Caco-2 (cell line): ENCODE results near the gene PAFAH1B2. TPM values are rescaled to one million over a fixed set of nuclear protein-coding genes. Genes with fewer than 3 reads are reported as not detected.
"Not testable (repeated sequence)": the region's sequence is repeated elsewhere in the genome, so short reads cannot be mapped to it uniquely, and the experiment has no call there.

Experiments
- BruUV-seq: library from RNA; stranded (reverse); fragments of 400-500 nt; replicated peaks from 2 replicates; lab custom pipeline; 2021; lab: Mats Ljungman, UMichigan
- CTCF ChIA-PET: fragments of 300-600 bp; sonication (Branson Sonifier 250); formaldehyde crosslinking; loops from one replicate; lab custom pipeline; 2022; ENCODE audit warnings: antibody characterized with exemption; lab: Charles Lee
- POLR2A ChIA-PET: fragments of 300-600 bp; sonication (Branson Sonifier 250); formaldehyde crosslinking; loops from one replicate; lab custom pipeline; 2022; ENCODE audit warnings: antibody characterized with exemption; lab: Charles Lee
- DNase-seq, 2 experiments: peaks; one replicate each; pipeline versions ENCODE4 v3.0.0 to v3.0.0-alpha.2; 2020 to 2022
- H3K27me3 ChIP-seq: replicated peaks from 2 replicates; pipeline ENCODE4 v1.6.0; 2011; ENCODE audit warnings: low read length; ENCODE audit not compliant: control insufficient read depth, insufficient read depth
- H3K36me3 ChIP-seq: 2 replicates; pipeline ENCODE4 v1.5.1; 2011; ENCODE audit warnings: low read length; ENCODE audit not compliant: control insufficient read depth, insufficient read depth
- H3K4me1 ChIP-seq: fragments of 250-450 bp; sonication (Bioruptor Pico); 2 replicates; pipeline ENCODE4 v1.5.1; 2020; ENCODE audit warnings: mild to moderate bottlenecking
- H3K4me3 ChIP-seq: 2 replicates; pipeline ENCODE4 v1.5.1; 2011; ENCODE audit warnings: low read depth, mild to moderate bottlenecking, control low read depth, low read length
- H3K9me3 ChIP-seq: fragments of 250-450 bp; sonication (Bioruptor Pico); 2 replicates; pipeline ENCODE4 v1.5.1; 2020; ENCODE audit warnings: mild to moderate bottlenecking, moderate library complexity
- H3K27ac Mint-ChIP-seq: one replicate; pipeline ENCODE4 v1.8.0; 2022; ENCODE audit warnings: mixed read lengths; ENCODE audit not compliant: unreplicated experiment
- H3K27me3 Mint-ChIP-seq: one replicate; pipeline ENCODE4 v1.8.0; 2022; ENCODE audit warnings: mixed read lengths; ENCODE audit not compliant: insufficient read depth, unreplicated experiment
- H3K36me3 Mint-ChIP-seq: one replicate; pipeline ENCODE4 v1.8.0; 2022; ENCODE audit warnings: mild to moderate bottlenecking, mixed read lengths; ENCODE audit not compliant: insufficient read depth, unreplicated experiment
- H3K4me1 Mint-ChIP-seq: one replicate; pipeline ENCODE4 v1.8.0; 2022; ENCODE audit warnings: low read depth, mixed read lengths; ENCODE audit not compliant: unreplicated experiment
- H3K4me3 Mint-ChIP-seq: one replicate; pipeline ENCODE4 v1.8.0; 2022; ENCODE audit warnings: mild to moderate bottlenecking, moderate library complexity, mixed read lengths; ENCODE audit not compliant: unreplicated experiment
- H3K9me3 Mint-ChIP-seq: one replicate; pipeline ENCODE4 v1.8.0; 2022; ENCODE audit warnings: mixed read lengths; ENCODE audit not compliant: unreplicated experiment
- intact Hi-C: fragments of 100-400 bp; cut with micrococcal nuclease; formaldehyde crosslinking; loops from one replicate; pipeline ENCODE4 v1.10.0; 2022; ENCODE audit not compliant: unreplicated experiment
- total RNA-seq: library from RNA; stranded (reverse); gene quantifications from 2 replicates; pipeline ENCODE4 v1.2.3, GENCODE V29; 2022
- TF ChIP-seq, protein P1 (sequence below), 2 experiments: fragments of 200-600 bp in 1 of 2; IDR thresholded peaks; 1 replicate in 1 of 2; 2 replicates in 1 of 2; pipeline versions ENCODE4 v1.5.1 to v1.8.0; 2011 to 2022; ENCODE audit warnings: antibody characterized with exemption in 1 of 2, control low read depth in 1 of 2, inconsistent platforms in 1 of 2, low read depth in 1 of 2, low read length in 1 of 2, mild to moderate bottlenecking in 1 of 2, moderate library complexity in 1 of 2; ENCODE audit not compliant: insufficient read depth in 1 of 2, severe bottlenecking in 1 of 2, unreplicated experiment in 1 of 2

The PAFAH1B2 gene
- total RNA-seq, 1 experiment from 2014 or later, result 167 TPM

DNA sequence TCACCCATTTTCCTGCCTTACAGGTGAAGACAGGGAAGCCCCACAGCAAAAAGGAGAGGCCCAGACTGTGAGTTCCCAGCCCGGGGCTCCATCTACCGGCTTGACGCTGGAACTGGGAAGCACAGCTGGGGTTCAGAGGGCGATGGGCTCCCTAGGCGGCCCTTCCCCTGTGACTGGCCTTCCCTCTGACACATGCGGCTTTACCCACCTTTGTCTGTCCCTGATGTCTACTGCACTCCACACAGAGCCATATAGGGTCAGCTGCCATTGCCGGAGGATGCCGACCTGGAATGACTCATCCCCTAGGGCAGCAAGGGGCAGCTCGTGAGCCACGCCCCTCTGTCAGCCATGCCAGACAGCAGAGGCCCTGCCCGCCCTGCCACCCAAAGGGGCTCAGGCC lies 62.8 kb downstream of the PAFAH1B2 start:
- H3K36me3 Mint-ChIP-seq, result peaks cover 67% of the 10 kb centered on the region
- H3K4me1 ChIP-seq, H3K4me3 ChIP-seq, H3K9me3 Mint-ChIP-seq, CTCF ChIA-PET, intact Hi-C loops, DNase-seq, BruUV-seq, H3K27ac Mint-ChIP-seq, H3K27me3 Mint-ChIP-seq, H3K4me3 Mint-ChIP-seq, H3K9me3 ChIP-seq, H3K4me1 Mint-ChIP-seq, POLR2A ChIA-PET, H3K27me3 ChIP-seq, H3K36me3 ChIP-seq: not testable (repeated sequence)

DNA sequence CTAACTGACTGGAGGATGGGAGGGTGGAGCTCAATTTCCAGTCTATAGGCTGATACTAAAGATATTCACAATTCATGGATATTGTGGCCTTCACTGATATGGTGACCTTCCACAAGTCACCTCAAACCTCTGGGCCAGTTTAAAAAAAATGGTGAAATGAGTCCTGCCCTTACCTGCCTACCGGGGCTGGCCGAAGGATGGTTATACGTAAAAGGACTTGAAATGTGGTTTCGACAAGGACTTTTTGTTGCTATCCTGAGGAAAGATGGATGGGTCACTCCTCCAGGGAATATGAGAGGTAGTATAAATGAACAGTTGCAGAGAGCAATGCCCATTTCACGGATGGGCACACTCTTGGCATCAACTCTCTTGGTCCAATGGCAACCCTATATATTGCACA lies 63.4 kb downstream of the PAFAH1B2 start:
- H3K36me3 ChIP-seq, H3K27ac Mint-ChIP-seq, POLR2A ChIA-PET, H3K4me3 Mint-ChIP-seq, intact Hi-C loops, H3K4me1 Mint-ChIP-seq, H3K4me3 ChIP-seq, CTCF ChIA-PET, DNase-seq, H3K27me3 Mint-ChIP-seq, H3K4me1 ChIP-seq, H3K9me3 ChIP-seq, H3K27me3 ChIP-seq, BruUV-seq, H3K9me3 Mint-ChIP-seq: not testable (repeated sequence)
- H3K36me3 Mint-ChIP-seq, result peaks cover 72% of the 10 kb centered on the region

DNA sequence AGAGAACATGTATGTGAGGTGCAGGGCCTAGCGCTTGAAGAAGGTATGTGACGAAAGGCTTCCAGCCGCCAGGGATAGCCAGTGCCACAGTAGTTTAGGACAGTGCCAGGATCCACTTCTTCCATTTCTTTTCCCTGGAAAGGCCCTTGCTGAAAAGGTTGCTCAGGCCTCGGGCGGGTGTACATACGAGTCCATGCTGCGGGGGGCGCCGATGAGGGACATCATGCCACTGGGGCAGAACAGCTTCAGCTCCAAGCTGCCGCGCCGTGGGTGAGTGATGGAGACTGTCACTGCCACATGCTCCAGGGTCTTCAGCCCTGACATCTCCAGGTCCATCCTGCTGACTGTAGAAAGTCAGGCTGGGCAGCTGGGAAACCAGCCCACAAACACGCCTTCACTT lies 64.6 kb downstream of the PAFAH1B2 start:
- BruUV-seq, H3K4me3 ChIP-seq, H3K4me1 Mint-ChIP-seq, POLR2A ChIA-PET, H3K27me3 Mint-ChIP-seq, H3K9me3 Mint-ChIP-seq, intact Hi-C loops, H3K36me3 ChIP-seq, CTCF ChIA-PET, DNase-seq, H3K27ac Mint-ChIP-seq, H3K27me3 ChIP-seq, H3K4me1 ChIP-seq, H3K4me3 Mint-ChIP-seq, H3K9me3 ChIP-seq: not testable (repeated sequence)
- peaks cover 71% of the 10 kb centered on the region for H3K36me3 Mint-ChIP-seq

DNA sequence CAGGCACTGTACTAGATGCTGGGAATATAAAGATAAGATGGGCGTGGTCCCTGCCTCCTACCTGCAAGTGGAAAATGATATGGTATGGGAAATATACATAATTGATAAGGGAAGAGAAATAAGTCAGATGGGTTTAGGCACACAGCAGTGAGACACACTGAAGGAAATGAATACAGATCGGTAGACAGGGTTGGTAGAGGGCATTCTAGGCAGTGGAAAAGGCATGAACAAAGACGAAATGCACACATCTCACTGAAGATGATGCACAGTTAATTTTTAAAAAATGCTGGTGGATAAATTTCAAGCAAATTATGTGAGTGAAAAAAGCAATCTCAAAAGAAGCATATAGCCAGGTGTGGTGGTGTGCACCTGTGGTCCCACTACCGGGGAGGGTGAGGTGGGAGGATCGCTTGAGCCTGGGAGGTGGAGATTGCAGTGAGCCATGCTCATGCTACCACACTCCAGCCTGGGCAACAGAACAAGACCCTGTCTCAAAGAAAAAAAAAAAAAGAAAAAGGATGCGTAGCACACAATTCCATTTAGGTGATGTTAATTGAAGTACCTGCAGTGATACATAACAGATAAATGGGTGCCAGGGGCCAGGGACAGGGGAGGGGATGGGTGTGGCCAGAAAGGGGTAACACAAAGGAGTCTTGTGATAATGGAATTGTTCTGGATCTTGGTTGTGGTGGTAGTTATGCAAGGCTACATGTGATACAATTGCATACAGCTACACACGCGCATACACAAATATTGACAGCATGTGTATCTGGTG lies 65.5 kb downstream of the PAFAH1B2 start:
- POLR2A ChIA-PET, H3K4me3 Mint-ChIP-seq, H3K4me1 Mint-ChIP-seq, DNase-seq, CTCF ChIA-PET, H3K4me3 ChIP-seq, H3K27me3 ChIP-seq, intact Hi-C loops, H3K27me3 Mint-ChIP-seq, H3K36me3 ChIP-seq, H3K27ac Mint-ChIP-seq, H3K9me3 ChIP-seq, H3K4me1 ChIP-seq, H3K9me3 Mint-ChIP-seq, BruUV-seq: not testable (repeated sequence)
- peaks cover 71% of the 10 kb centered on the region for H3K36me3 Mint-ChIP-seq

DNA sequence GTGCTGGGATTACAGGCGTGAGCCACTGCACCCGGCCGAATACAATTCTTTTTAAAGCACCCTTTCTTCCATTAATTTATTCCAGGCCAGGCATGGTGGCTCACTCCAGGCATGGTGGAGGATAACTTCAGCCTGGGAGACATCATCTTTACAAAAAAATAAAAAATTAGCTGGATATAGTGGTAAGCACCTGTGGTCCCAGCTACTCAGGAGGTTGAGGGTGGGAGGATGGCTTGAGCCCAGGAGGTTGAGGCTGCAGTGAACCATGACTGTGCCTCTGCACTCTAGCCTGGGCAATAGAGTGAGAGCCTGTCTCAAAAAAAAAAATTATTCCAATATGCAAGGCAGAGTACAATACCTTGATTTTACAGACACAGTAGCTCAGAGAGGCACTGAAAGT lies 66.5 kb downstream of the PAFAH1B2 start:
- CTCF ChIA-PET, result interaction anchor here (0.6 to 0.7 kb wide), 2 partner anchors 17 to 20 kb away, joined by 3 to 4 read pairs; no protein-coding TSS in a partner anchor
- Histone ChIP-seq H3K9me3 (no peaks in the 10 kb centered on the region), H3K4me1 (no peaks in the 10 kb centered on the region), H3K4me3 (no peak overlapping the region), H3K36me3 (0 out of 2 replicates have a peak, but pooled peaks cover 2% of the 10 kb centered on the region), H3K27me3 (no peaks in the 10 kb centered on the region)
- H3K27me3 Mint-ChIP-seq, result no peaks in the 10 kb centered on the region
- H3K4me1 Mint-ChIP-seq, result peaks cover 5% of the 10 kb centered on the region
- H3K27ac Mint-ChIP-seq, result no peak overlapping the region
- intact Hi-C loops, result no loop called here
- H3K36me3 Mint-ChIP-seq, result peaks cover 67% of the 10 kb centered on the region
- no peak for DNase-seq
- TF ChIP-seq, protein P1, sequence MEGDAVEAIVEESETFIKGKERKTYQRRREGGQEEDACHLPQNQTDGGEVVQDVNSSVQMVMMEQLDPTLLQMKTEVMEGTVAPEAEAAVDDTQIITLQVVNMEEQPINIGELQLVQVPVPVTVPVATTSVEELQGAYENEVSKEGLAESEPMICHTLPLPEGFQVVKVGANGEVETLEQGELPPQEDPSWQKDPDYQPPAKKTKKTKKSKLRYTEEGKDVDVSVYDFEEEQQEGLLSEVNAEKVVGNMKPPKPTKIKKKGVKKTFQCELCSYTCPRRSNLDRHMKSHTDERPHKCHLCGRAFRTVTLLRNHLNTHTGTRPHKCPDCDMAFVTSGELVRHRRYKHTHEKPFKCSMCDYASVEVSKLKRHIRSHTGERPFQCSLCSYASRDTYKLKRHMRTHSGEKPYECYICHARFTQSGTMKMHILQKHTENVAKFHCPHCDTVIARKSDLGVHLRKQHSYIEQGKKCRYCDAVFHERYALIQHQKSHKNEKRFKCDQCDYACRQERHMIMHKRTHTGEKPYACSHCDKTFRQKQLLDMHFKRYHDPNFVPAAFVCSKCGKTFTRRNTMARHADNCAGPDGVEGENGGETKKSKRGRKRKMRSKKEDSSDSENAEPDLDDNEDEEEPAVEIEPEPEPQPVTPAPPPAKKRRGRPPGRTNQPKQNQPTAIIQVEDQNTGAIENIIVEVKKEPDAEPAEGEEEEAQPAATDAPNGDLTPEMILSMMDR (IDR thresholded peaks at IDR 0.05; ENCODE audit: insufficient read depth in 1 of 2, low read depth in 1 of 2, low read length in 1 of 2, severe bottlenecking in 1 of 2, unreplicated experiment in 1 of 2), result no peak
- H3K4me3 Mint-ChIP-seq, result no peak overlapping the region
- POLR2A ChIA-PET, result interaction anchor here (1.5 kb wide), 1 partner anchor 32 kb away, joined by 6 read pairs; the partner anchor contains the start of gene SIDT2
- no TSS peak for BruUV-seq
- no peaks in the 10 kb centered on the region for H3K9me3 Mint-ChIP-seq
